GM23338 (cell line): Measurements from ENCODE around the gene HDAC8. TPM values are rescaled to one million over a fixed set of nuclear protein-coding genes. Genes with fewer than 3 reads are reported as not detected.

ENCODE experiments used
- ATAC-seq: fragments of 200-7000 bp; cut with Tn5 transposase; 3 replicates; pipeline ENCODE4 v1.9.1; 2020
- DNase-seq: peaks from one replicate; pipeline ENCODE4 v3.0.0-alpha.2; 2015; ENCODE audit warnings: low spot score
- H2AFZ ChIP-seq: fragments of 200-600 bp; sonication (generic); 2 replicates; pipeline ENCODE4 v1.8.0; 2016; ENCODE audit warnings: antibody characterized with exemption, mild to moderate bottlenecking, moderate library complexity
- H3F3A ChIP-seq: fragments of 200-600 bp; sonication (generic); replicated peaks from 2 replicates; pipeline ENCODE4 v1.8.0; 2017; ENCODE audit warnings: antibody characterized with exemption, mixed run types, low read depth
- H3K27ac ChIP-seq: fragments of 200-600 bp; sonication (generic); 2 replicates; pipeline ENCODE4 v1.6.1; 2016; ENCODE audit warnings: low read depth
- H3K27me3 ChIP-seq: fragments of 200-600 bp; sonication (generic); 2 replicates; pipeline ENCODE4 v1.8.0; 2016; ENCODE audit warnings: mild to moderate bottlenecking, mixed run types, moderate library complexity; ENCODE audit not compliant: insufficient read depth
- H3K36me3 ChIP-seq: fragments of 200-600 bp; sonication (generic); 2 replicates; pipeline ENCODE4 v1.8.0; 2016; ENCODE audit warnings: mild to moderate bottlenecking; ENCODE audit not compliant: insufficient read depth
- H3K4me1 ChIP-seq: fragments of 200-600 bp; sonication (generic); 2 replicates; pipeline ENCODE4 v1.8.0; 2016; ENCODE audit warnings: mild to moderate bottlenecking, moderate library complexity; ENCODE audit not compliant: insufficient read depth
- H3K4me2 ChIP-seq: fragments of 200-600 bp; sonication (generic); 2 replicates; pipeline ENCODE4 v1.7.1; 2017; ENCODE audit warnings: mixed run types
- H3K4me3 ChIP-seq: fragments of 200-600 bp; sonication (generic); 2 replicates; pipeline ENCODE4 v1.6.1; 2016; ENCODE audit warnings: mixed run types
- H3K79me2 ChIP-seq: fragments of 200-600 bp; sonication (generic); replicated peaks from 2 replicates; pipeline ENCODE4 v1.8.0; 2017; ENCODE audit warnings: mild to moderate bottlenecking; ENCODE audit not compliant: insufficient read depth
- H3K9me2 ChIP-seq: fragments of 200-600 bp; sonication (generic); 2 replicates; pipeline ENCODE4 v1.8.0; 2017; ENCODE audit not compliant: insufficient read depth
- H4K20me1 ChIP-seq: fragments of 200-600 bp; sonication (generic); replicated peaks from 2 replicates; pipeline ENCODE4 v1.8.0; 2017; ENCODE audit warnings: mild to moderate bottlenecking; ENCODE audit not compliant: insufficient read depth
- H3K27ac Mint-ChIP-seq: 2 replicates; pipeline ENCODE4 v1.8.0; 2020; ENCODE audit warnings: inconsistent platforms, mild to moderate bottlenecking, moderate library complexity, mixed read lengths
- H3K27me3 Mint-ChIP-seq: 3 replicates; pipeline ENCODE4 v1.8.0; 2022; ENCODE audit warnings: low read depth, mild to moderate bottlenecking, moderate library complexity, mixed read lengths, inconsistent platforms; ENCODE audit not compliant: insufficient read depth, poor library complexity
- H3K36me3 Mint-ChIP-seq: 3 replicates; pipeline ENCODE4 v1.8.0; 2021; ENCODE audit warnings: low read depth, mild to moderate bottlenecking, inconsistent platforms, moderate library complexity, mixed read lengths
- H3K4me1 Mint-ChIP-seq: 3 replicates; pipeline ENCODE4 v1.8.0; 2020; ENCODE audit warnings: mild to moderate bottlenecking, inconsistent platforms, mixed read lengths
- H3K4me3 Mint-ChIP-seq: 3 replicates; pipeline ENCODE4 v1.8.0; 2021; ENCODE audit warnings: moderate library complexity, mild to moderate bottlenecking, inconsistent platforms, mixed read lengths
- H3K9me3 Mint-ChIP-seq: 3 replicates; pipeline ENCODE4 v1.8.0; 2020; ENCODE audit warnings: moderate library complexity, mild to moderate bottlenecking, inconsistent platforms, mixed read lengths
- EZH2 ChIP-seq: fragments of 200-600 bp; sonication (generic); IDR thresholded peaks from one replicate; pipeline ENCODE4 v1.8.0; 2017; ENCODE audit warnings: antibody characterized with exemption, mild to moderate bottlenecking, low read depth; ENCODE audit not compliant: unreplicated experiment
- EZH2phosphoT487 ChIP-seq: fragments of 200-600 bp; sonication (generic); IDR thresholded peaks from one replicate; pipeline ENCODE4 v1.8.1; 2018; ENCODE audit warnings: antibody characterized with exemption; ENCODE audit not compliant: unreplicated experiment
- JUNB ChIP-seq: IDR thresholded peaks from one replicate; pipeline ENCODE4 v1.6.1; 2016; ENCODE audit warnings: antibody characterized with exemption; ENCODE audit not compliant: unreplicated experiment
- polyA plus RNA-seq: library from polyadenylated mRNA; unstranded; fragments of >200 nt; fragmentation: Nextera tagmentation; extraction: Ambion mirVana; gene quantifications from 2 replicates; pipeline ENCODE4 v1.2.1, GENCODE V29; 2016
- total RNA-seq: library from RNA; depleted of rRNA; stranded (reverse); fragments of >200 nt; shearing (Covaris generic); gene quantifications from 2 replicates; pipeline ENCODE4 v1.2.3, GENCODE V29; 2014
- TF ChIP-seq, protein P1 (sequence below): fragments of 250-450 bp; sonication (Bioruptor Pico); IDR thresholded peaks from 2 replicates; pipeline ENCODE4 v1.5.0; 2020; ENCODE audit warnings: mild to moderate bottlenecking, moderate library complexity
- TF ChIP-seq, protein P2 (sequence below), 2 experiments: fragments of 200-600 bp in 1 of 2; sonication (generic) in 1 of 2; conservative IDR thresholded peaks; 2 replicates each; pipeline versions ENCODE4 v1.5.1 to v1.6.1; 2016 to 2017; ENCODE audit warnings: antibody characterized with exemption in 2 of 2, low read depth in 2 of 2, mild to moderate bottlenecking in 2 of 2, moderate library complexity in 1 of 2
- TF ChIP-seq, protein P3 (sequence below): IDR thresholded peaks from 2 replicates; pipeline ENCODE4 v1.6.1; 2016; ENCODE audit warnings: antibody characterized with exemption
- TF ChIP-seq, protein P4 (sequence below): IDR thresholded peaks from one replicate; pipeline ENCODE4 v1.6.1; 2018; ENCODE audit warnings: antibody characterized with exemption; ENCODE audit not compliant: unreplicated experiment

The HDAC8 gene
- total and polyA plus RNA-seq, 2 experiments from 2014 or later = 21.6 to 28.7 TPM

DNA sequence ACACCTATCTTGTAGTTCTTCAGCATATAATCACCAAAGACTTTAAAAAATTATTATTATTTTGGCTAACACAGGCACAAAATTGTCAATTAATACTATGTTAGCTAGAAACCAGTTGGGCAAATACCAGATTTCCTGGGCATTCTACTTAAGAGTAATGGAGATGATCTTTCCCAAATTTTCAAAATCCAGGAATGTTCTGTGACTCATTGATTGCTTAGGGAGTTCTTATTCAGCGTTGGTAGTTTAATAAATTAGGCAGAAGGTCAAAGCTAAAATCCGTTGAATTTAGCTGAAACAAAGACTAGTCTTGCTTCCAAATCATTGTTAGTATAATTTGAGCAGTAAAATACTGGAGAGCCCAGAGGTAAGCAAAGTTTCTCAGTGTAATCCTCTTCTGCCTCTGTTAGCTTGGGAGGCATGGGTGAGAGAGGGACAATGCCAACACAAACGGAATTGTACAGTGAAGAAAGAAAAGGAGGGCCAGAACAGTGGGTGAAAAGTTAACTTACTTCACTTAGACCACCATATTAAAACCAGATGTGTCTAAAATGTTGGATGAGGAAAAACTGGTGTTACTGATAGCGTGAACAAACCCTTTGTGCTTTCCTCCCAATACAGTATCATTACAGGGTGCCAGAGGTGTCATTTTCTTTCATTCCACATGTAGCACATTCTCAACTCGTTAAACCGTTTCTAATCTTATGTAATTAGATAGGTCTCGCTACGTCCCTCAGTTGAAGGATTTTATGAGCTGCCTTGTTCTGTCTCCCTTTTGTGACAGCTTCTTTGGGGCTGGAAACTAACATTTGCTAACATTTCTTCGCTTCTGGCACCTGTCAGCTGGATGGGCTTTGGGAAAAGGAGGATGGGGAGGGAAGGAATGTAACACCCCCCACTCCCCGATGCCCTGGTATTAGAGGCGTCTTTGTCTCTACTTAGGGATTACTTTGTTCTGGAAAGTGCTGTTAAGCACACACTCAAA is 179.5 kb downstream of the HDAC8 start (continued):
- TF ChIP-seq, protein P1, sequence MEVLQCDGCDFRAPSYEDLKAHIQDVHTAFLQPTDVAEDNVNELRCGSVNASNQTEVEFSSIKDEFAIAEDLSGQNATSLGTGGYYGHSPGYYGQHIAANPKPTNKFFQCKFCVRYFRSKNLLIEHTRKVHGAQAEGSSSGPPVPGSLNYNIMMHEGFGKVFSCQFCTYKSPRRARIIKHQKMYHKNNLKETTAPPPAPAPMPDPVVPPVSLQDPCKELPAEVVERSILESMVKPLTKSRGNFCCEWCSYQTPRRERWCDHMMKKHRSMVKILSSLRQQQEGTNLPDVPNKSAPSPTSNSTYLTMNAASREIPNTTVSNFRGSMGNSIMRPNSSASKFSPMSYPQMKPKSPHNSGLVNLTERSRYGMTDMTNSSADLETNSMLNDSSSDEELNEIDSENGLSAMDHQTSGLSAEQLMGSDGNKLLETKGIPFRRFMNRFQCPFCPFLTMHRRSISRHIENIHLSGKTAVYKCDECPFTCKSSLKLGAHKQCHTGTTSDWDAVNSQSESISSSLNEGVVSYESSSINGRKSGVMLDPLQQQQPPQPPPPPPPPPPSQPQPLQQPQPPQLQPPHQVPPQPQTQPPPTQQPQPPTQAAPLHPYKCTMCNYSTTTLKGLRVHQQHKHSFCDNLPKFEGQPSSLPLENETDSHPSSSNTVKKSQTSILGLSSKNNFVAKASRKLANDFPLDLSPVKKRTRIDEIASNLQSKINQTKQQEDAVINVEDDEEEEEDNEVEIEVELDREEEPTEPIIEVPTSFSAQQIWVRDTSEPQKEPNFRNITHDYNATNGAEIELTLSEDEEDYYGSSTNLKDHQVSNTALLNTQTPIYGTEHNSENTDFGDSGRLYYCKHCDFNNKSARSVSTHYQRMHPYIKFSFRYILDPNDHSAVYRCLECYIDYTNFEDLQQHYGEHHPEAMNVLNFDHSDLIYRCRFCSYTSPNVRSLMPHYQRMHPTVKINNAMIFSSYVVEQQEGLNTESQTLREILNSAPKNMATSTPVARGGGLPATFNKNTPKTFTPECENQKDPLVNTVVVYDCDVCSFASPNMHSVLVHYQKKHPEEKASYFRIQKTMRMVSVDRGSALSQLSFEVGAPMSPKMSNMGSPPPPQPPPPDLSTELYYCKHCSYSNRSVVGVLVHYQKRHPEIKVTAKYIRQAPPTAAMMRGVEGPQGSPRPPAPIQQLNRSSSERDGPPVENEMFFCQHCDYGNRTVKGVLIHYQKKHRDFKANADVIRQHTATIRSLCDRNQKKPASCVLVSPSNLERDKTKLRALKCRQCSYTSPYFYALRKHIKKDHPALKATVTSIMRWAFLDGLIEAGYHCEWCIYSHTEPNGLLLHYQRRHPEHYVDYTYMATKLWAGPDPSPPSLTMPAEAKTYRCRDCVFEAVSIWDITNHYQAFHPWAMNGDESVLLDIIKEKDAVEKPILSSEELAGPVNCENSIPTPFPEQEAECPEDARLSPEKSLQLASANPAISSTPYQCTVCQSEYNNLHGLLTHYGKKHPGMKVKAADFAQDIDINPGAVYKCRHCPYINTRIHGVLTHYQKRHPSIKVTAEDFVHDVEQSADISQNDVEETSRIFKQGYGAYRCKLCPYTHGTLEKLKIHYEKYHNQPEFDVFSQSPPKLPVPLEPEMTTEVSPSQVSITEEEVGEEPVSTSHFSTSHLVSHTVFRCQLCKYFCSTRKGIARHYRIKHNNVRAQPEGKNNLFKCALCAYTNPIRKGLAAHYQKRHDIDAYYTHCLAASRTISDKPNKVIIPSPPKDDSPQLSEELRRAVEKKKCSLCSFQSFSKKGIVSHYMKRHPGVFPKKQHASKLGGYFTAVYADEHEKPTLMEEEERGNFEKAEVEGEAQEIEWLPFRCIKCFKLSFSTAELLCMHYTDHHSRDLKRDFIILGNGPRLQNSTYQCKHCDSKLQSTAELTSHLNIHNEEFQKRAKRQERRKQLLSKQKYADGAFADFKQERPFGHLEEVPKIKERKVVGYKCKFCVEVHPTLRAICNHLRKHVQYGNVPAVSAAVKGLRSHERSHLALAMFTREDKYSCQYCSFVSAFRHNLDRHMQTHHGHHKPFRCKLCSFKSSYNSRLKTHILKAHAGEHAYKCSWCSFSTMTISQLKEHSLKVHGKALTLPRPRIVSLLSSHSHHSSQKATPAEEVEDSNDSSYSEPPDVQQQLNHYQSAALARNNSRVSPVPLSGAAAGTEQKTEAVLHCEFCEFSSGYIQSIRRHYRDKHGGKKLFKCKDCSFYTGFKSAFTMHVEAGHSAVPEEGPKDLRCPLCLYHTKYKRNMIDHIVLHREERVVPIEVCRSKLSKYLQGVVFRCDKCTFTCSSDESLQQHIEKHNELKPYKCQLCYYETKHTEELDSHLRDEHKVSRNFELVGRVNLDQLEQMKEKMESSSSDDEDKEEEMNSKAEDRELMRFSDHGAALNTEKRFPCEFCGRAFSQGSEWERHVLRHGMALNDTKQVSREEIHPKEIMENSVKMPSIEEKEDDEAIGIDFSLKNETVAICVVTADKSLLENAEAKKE (CRISPR knock-in tag) = no peak

DNA sequence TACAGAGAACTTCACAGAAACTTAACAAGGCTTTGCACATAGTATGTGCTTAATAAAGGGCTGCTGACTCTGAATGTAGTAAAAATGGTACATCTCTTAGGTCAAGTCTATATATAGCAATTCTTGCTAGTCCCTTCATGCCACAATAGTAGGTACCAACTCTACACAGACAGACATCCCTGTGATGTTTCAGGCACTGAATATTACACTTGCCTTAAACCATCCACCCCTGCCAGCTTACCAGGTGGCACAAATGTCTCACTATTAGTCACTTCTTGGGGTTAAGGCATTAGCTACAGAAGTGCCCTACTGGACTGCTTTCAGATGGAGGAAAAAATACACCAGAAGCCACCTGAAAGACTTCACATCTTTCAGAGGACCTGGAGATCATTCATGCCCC is 180.6 kb downstream of the HDAC8 start:
- Histone ChIP-seq H3K4me1 (peaks cover 11% of the 10 kb centered on the region), H3K4me3 (no peak overlapping the region), H4K20me1 (no peaks in the 10 kb centered on the region), H3K27me3 (no peaks in the 10 kb centered on the region), H3F3A (no peaks in the 10 kb centered on the region), H3K36me3 (no peaks in the 10 kb centered on the region), H3K79me2 (no peaks in the 10 kb centered on the region), H3K4me2 (no peak overlapping the region), H2AFZ (no peak overlapping the region), H3K9me2 (no peaks in the 10 kb centered on the region), H3K27ac (no peak overlapping the region)
- peaks cover 35% of the 10 kb centered on the region for H3K4me1 Mint-ChIP-seq
- H3K27me3 Mint-ChIP-seq = peaks cover 3% of the 10 kb centered on the region
- no peak overlapping the region for H3K27ac Mint-ChIP-seq
- DNase-seq = no peak
- H3K4me3 Mint-ChIP-seq = no peak overlapping the region
- H3K9me3 Mint-ChIP-seq = no peaks in the 10 kb centered on the region
- no peak for ATAC-seq
- TF ChIP-seq JUNB (no peak), EZH2 (no peak), EZH2phosphoT487 (no peak)
- TF ChIP-seq, protein P2, sequence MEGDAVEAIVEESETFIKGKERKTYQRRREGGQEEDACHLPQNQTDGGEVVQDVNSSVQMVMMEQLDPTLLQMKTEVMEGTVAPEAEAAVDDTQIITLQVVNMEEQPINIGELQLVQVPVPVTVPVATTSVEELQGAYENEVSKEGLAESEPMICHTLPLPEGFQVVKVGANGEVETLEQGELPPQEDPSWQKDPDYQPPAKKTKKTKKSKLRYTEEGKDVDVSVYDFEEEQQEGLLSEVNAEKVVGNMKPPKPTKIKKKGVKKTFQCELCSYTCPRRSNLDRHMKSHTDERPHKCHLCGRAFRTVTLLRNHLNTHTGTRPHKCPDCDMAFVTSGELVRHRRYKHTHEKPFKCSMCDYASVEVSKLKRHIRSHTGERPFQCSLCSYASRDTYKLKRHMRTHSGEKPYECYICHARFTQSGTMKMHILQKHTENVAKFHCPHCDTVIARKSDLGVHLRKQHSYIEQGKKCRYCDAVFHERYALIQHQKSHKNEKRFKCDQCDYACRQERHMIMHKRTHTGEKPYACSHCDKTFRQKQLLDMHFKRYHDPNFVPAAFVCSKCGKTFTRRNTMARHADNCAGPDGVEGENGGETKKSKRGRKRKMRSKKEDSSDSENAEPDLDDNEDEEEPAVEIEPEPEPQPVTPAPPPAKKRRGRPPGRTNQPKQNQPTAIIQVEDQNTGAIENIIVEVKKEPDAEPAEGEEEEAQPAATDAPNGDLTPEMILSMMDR (conservative IDR thresholded peaks at IDR 0.05; ENCODE audit: low read depth in 2 of 2) = no peak
- TF ChIP-seq, protein P3, sequence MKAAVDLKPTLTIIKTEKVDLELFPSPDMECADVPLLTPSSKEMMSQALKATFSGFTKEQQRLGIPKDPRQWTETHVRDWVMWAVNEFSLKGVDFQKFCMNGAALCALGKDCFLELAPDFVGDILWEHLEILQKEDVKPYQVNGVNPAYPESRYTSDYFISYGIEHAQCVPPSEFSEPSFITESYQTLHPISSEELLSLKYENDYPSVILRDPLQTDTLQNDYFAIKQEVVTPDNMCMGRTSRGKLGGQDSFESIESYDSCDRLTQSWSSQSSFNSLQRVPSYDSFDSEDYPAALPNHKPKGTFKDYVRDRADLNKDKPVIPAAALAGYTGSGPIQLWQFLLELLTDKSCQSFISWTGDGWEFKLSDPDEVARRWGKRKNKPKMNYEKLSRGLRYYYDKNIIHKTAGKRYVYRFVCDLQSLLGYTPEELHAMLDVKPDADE = no peak
- TF ChIP-seq, protein P4, sequence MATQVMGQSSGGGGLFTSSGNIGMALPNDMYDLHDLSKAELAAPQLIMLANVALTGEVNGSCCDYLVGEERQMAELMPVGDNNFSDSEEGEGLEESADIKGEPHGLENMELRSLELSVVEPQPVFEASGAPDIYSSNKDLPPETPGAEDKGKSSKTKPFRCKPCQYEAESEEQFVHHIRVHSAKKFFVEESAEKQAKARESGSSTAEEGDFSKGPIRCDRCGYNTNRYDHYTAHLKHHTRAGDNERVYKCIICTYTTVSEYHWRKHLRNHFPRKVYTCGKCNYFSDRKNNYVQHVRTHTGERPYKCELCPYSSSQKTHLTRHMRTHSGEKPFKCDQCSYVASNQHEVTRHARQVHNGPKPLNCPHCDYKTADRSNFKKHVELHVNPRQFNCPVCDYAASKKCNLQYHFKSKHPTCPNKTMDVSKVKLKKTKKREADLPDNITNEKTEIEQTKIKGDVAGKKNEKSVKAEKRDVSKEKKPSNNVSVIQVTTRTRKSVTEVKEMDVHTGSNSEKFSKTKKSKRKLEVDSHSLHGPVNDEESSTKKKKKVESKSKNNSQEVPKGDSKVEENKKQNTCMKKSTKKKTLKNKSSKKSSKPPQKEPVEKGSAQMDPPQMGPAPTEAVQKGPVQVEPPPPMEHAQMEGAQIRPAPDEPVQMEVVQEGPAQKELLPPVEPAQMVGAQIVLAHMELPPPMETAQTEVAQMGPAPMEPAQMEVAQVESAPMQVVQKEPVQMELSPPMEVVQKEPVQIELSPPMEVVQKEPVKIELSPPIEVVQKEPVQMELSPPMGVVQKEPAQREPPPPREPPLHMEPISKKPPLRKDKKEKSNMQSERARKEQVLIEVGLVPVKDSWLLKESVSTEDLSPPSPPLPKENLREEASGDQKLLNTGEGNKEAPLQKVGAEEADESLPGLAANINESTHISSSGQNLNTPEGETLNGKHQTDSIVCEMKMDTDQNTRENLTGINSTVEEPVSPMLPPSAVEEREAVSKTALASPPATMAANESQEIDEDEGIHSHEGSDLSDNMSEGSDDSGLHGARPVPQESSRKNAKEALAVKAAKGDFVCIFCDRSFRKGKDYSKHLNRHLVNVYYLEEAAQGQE = no peak
- H3K36me3 Mint-ChIP-seq = no peaks in the 10 kb centered on the region
